SK-N-SH treated with all-trans-retinoic acid at 6 μM for 48 hours (cell line): Measurements from ENCODE around the gene GBGT1.

Experiments used
- ARNTL ChIP-seq: fragments of 450-650 bp; formaldehyde crosslinking; IDR thresholded peaks from 2 replicates; pipeline ENCODE4 v1.5.0; 2020; ENCODE audit warnings: low read depth, mild to moderate bottlenecking, moderate library complexity, borderline replicate concordance
- BACH2 ChIP-seq: fragments of 250-450 bp; sonication (Bioruptor Pico); IDR thresholded peaks from 2 replicates; pipeline ENCODE4 v1.9.0; 2021; ENCODE audit warnings: mild to moderate bottlenecking, borderline replicate concordance
- CSDC2 ChIP-seq: fragments of 250-450 bp; sonication (Bioruptor Pico); IDR thresholded peaks from 2 replicates; pipeline ENCODE4 v1.5.0; 2020; ENCODE audit warnings: mild to moderate bottlenecking, moderate library complexity
- ISL1 ChIP-seq: fragments of 250-450 bp; sonication (Bioruptor Pico); IDR thresholded peaks from 2 replicates; pipeline ENCODE4 v2.1.2; 2022; ENCODE audit warnings: mild to moderate bottlenecking, moderate library complexity
- OSR1 ChIP-seq: fragments of 250-450 bp; sonication (Bioruptor Pico); IDR thresholded peaks from 2 replicates; pipeline ENCODE4 v1.8.0; 2022; ENCODE audit warnings: moderate library complexity, mild to moderate bottlenecking, inconsistent platforms
- PPARA ChIP-seq: fragments of 250-450 bp; sonication (Bioruptor Pico); IDR thresholded peaks from 2 replicates; pipeline ENCODE4 v1.5.0; 2020; ENCODE audit warnings: mild to moderate bottlenecking, borderline replicate concordance
- RARB ChIP-seq: fragments of 250-450 bp; sonication (Bioruptor Pico); IDR thresholded peaks from 2 replicates; pipeline ENCODE4 v1.8.0; 2021; ENCODE audit warnings: mild to moderate bottlenecking, moderate library complexity
- SNAI2 ChIP-seq: fragments of 250-450 bp; sonication (Bioruptor Pico); IDR thresholded peaks from 2 replicates; pipeline ENCODE4 v1.5.0; 2020; ENCODE audit warnings: mild to moderate bottlenecking, moderate library complexity
- TCF4 ChIP-seq: fragments of 250-450 bp; sonication (Bioruptor Pico); IDR thresholded peaks from 2 replicates; pipeline ENCODE4 v1.8.0; 2021; ENCODE audit warnings: mild to moderate bottlenecking, moderate library complexity, borderline replicate concordance
- ZFP3 ChIP-seq: fragments of 250-450 bp; sonication (Bioruptor Pico); IDR thresholded peaks from 2 replicates; pipeline ENCODE4 v1.5.0; 2020; ENCODE audit warnings: mild to moderate bottlenecking, moderate library complexity
- ZNF565 ChIP-seq: fragments of 450-650 bp; formaldehyde crosslinking; conservative IDR thresholded peaks from 2 replicates; pipeline ENCODE4 v1.5.0; 2020; ENCODE audit warnings: low read depth, mild to moderate bottlenecking, moderate library complexity
- TF ChIP-seq, protein P1 (sequence below): fragments of 250-450 bp; sonication (Bioruptor Pico); IDR thresholded peaks from 2 replicates; pipeline ENCODE4 v1.5.1; 2020; ENCODE audit warnings: low read depth, mild to moderate bottlenecking, moderate library complexity
- TF ChIP-seq, protein P2 (sequence below): fragments of 250-450 bp; sonication (Bioruptor Pico); IDR thresholded peaks from 2 replicates; pipeline ENCODE4 v1.8.0; 2020; ENCODE audit warnings: mild to moderate bottlenecking, moderate library complexity, borderline replicate concordance
- TF ChIP-seq, protein P3 (sequence below): fragments of 250-450 bp; sonication (Bioruptor Pico); IDR thresholded peaks from 2 replicates; pipeline ENCODE4 v1.5.1; 2021; ENCODE audit warnings: mild to moderate bottlenecking, moderate library complexity

DNA sequence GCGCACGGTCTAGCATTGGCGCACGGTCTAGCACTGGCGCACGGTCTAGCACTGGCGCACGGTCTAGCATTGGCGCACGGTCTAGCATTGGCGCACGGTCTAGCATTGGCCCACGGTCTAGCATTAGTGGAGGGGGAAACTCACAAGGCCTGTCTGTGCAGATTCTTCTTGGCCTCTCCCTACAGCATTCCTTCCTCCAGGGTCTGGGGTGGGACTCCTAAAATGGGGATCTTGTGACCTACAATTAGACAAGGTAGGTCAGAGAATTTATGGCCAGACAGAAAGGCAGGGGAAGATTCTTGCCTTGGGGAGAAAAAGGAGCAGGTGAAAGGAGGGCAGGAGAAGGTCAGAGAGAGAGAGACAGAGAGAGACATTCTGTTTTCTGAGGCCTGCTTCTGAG is 5.4 kb upstream of the GBGT1 start:
- TF ChIP-seq ZFP3 (CRISPR knock-in tag): no peak
- no peak for TF ChIP-seq PPARA (CRISPR knock-in tag)
- TF ChIP-seq SNAI2 (CRISPR knock-in tag): no peak
- no peak for TF ChIP-seq CSDC2
- no peak for TF ChIP-seq OSR1 (CRISPR knock-in tag)
- TF ChIP-seq BACH2 (CRISPR knock-in tag): no peak
- TF ChIP-seq ARNTL (CRISPR knock-in tag): no peak
- TF ChIP-seq, protein P1, sequence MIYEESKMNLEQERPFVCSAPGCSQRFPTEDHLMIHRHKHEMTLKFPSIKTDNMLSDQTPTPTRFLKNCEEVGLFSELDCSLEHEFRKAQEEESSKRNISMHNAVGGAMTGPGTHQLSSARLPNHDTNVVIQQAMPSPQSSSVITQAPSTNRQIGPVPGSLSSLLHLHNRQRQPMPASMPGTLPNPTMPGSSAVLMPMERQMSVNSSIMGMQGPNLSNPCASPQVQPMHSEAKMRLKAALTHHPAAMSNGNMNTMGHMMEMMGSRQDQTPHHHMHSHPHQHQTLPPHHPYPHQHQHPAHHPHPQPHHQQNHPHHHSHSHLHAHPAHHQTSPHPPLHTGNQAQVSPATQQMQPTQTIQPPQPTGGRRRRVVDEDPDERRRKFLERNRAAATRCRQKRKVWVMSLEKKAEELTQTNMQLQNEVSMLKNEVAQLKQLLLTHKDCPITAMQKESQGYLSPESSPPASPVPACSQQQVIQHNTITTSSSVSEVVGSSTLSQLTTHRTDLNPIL: no peak
- no peak for TF ChIP-seq RARB (CRISPR knock-in tag)
- TF ChIP-seq, protein P2, sequence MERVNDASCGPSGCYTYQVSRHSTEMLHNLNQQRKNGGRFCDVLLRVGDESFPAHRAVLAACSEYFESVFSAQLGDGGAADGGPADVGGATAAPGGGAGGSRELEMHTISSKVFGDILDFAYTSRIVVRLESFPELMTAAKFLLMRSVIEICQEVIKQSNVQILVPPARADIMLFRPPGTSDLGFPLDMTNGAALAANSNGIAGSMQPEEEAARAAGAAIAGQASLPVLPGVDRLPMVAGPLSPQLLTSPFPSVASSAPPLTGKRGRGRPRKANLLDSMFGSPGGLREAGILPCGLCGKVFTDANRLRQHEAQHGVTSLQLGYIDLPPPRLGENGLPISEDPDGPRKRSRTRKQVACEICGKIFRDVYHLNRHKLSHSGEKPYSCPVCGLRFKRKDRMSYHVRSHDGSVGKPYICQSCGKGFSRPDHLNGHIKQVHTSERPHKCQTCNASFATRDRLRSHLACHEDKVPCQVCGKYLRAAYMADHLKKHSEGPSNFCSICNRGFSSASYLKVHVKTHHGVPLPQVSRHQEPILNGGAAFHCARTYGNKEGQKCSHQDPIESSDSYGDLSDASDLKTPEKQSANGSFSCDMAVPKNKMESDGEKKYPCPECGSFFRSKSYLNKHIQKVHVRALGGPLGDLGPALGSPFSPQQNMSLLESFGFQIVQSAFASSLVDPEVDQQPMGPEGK (CRISPR knock-in tag): no peak
- TF ChIP-seq, protein P3, sequence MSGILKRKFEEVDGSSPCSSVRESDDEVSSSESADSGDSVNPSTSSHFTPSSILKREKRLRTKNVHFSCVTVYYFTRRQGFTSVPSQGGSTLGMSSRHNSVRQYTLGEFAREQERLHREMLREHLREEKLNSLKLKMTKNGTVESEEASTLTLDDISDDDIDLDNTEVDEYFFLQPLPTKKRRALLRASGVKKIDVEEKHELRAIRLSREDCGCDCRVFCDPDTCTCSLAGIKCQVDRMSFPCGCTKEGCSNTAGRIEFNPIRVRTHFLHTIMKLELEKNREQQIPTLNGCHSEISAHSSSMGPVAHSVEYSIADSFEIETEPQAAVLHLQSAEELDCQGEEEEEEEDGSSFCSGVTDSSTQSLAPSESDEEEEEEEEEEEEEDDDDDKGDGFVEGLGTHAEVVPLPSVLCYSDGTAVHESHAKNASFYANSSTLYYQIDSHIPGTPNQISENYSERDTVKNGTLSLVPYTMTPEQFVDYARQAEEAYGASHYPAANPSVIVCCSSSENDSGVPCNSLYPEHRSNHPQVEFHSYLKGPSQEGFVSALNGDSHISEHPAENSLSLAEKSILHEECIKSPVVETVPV (CRISPR knock-in tag): no peak
- TF ChIP-seq ISL1 (CRISPR knock-in tag): no peak
- no peak for TF ChIP-seq ZNF565 (CRISPR knock-in tag)
- TF ChIP-seq TCF4 (CRISPR knock-in tag): no peak
